ENCODE measurements around the gene NKX1-1. TPM values are rescaled to one million over a fixed set of nuclear protein-coding genes. Genes with fewer than 3 reads are reported as not detected.

NKX1-1 gene
- total and polyA plus RNA-seq, 9 of the 15 experiments (the other 6 are each of a cell fraction or from before 2014, with no cell fraction given): not detected

DNA sequence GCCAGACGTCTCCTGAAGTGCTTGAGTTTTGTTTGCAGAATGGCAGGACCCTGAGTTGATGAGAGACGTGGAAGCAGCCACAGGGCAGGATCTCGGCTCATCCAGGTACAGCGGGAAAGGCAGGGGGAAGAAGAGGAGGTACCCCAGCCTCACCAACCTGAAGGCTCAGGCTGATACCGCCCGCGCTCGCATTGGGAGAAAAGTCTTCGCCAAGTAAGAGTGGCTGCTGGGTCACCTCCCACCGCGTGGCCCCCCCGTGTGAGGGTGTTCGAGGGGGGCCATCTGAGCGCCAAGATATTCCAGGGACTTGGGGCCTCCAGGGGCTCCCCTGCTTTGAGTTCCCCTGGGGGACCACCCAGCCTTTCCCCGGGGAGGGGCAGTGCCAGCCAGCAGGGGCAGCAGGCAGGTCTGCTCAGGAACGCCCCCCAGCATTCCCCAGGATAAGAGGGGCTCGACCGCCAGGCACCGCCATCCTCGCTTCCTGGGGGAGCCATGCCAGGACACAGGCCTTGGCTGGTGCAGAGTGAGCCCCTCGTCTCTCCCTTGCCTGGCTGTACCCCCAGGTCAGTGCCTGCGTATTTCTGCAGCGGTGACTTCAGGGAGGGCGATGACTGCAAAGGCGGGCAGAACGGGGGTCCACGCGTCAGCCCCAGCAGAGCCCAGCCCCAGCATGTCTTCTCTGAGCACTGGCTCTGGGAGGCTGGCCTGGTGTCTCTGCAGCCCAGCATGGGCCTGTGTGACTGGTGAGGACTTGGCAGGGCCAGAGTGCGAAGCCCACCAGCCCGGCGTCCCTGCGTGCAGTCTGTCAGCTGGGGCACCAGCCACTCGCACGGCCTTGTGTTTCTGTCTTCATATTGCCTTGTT lies 22.3 kb downstream of the NKX1-1 start:
- Histone ChIP-seq H3K27ac (ENCODE audit: extremely low read depth, low read depth, low read length) (no peak overlapping the region), H3K9ac (ENCODE audit: insufficient read depth in 1 of 2, low read depth in 2 of 2, low read length in 2 of 2) (no peak overlapping the region), H3K79me2 (ENCODE audit: control insufficient read depth, insufficient read depth, low read length) (no peaks in the 10 kb centered on the region), H3K4me1 (replicated peaks in 1 of 2; ENCODE audit: control insufficient read depth in 2 of 2, insufficient read depth in 2 of 2, low read length in 2 of 2) (no peaks in the 10 kb centered on the region; a peak in 1 of 5 replicates), H2AFZ (ENCODE audit: low read depth, low read length) (no peak overlapping the region), H4K20me1 (replicated peaks; ENCODE audit: control insufficient read depth, insufficient read depth, low read length) (no peaks in the 10 kb centered on the region), H3K4me2 (ENCODE audit: insufficient read depth, low read length) (no peak overlapping the region), H3K9me1 (ENCODE audit: control insufficient read depth, insufficient read depth, low read length) (no peaks in the 10 kb centered on the region), H3K27me3 (ENCODE audit: control insufficient read depth in 2 of 2, insufficient read depth in 2 of 2, low read length in 2 of 2) (no peaks in the 10 kb centered on the region), H3K36me3 (ENCODE audit: control insufficient read depth, insufficient read depth, low read length) (0 out of 3 replicates have a peak, but pooled peaks cover 3% of the 10 kb centered on the region), H3K4me3 (no peak overlapping the region), H3K9me3 (replicated peaks; ENCODE audit: control insufficient read depth, insufficient read depth, low read depth, low read length) (no peaks in the 10 kb centered on the region)
- CTCF ChIA-PET (ENCODE audit: low intra/inter-chr PET ratio): no interaction called here
- ATAC-seq (no peak), FAIRE-seq (no peak), DNase-seq (ENCODE audit: extremely low read depth in 1 of 4, low spot score in 3 of 4) (no peak)
- POLR2A ChIA-PET: no interaction called here
- intact Hi-C loops (cut with micrococcal nuclease) (no loop called here), in situ Hi-C loops (cut with MboI) (no loop called here)
- no peak for TF ChIP-seq MCM2 (IDR thresholded peaks at IDR 0.05; ENCODE audit: low read depth)
- no peak for TF ChIP-seq PTRF (tag; IDR thresholded peaks at IDR 0.05)
- no peak for TF ChIP-seq E2F3 (CRISPR knock-in tag; IDR thresholded peaks at IDR 0.05)
- TF ChIP-seq, protein P1, sequence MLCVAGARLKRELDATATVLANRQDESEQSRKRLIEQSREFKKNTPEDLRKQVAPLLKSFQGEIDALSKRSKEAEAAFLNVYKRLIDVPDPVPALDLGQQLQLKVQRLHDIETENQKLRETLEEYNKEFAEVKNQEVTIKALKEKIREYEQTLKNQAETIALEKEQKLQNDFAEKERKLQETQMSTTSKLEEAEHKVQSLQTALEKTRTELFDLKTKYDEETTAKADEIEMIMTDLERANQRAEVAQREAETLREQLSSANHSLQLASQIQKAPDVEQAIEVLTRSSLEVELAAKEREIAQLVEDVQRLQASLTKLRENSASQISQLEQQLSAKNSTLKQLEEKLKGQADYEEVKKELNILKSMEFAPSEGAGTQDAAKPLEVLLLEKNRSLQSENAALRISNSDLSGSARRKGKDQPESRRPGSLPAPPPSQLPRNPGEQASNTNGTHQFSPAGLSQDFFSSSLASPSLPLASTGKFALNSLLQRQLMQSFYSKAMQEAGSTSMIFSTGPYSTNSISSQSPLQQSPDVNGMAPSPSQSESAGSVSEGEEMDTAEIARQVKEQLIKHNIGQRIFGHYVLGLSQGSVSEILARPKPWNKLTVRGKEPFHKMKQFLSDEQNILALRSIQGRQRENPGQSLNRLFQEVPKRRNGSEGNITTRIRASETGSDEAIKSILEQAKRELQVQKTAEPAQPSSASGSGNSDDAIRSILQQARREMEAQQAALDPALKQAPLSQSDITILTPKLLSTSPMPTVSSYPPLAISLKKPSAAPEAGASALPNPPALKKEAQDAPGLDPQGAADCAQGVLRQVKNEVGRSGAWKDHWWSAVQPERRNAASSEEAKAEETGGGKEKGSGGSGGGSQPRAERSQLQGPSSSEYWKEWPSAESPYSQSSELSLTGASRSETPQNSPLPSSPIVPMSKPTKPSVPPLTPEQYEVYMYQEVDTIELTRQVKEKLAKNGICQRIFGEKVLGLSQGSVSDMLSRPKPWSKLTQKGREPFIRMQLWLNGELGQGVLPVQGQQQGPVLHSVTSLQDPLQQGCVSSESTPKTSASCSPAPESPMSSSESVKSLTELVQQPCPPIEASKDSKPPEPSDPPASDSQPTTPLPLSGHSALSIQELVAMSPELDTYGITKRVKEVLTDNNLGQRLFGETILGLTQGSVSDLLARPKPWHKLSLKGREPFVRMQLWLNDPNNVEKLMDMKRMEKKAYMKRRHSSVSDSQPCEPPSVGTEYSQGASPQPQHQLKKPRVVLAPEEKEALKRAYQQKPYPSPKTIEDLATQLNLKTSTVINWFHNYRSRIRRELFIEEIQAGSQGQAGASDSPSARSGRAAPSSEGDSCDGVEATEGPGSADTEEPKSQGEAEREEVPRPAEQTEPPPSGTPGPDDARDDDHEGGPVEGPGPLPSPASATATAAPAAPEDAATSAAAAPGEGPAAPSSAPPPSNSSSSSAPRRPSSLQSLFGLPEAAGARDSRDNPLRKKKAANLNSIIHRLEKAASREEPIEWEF (CRISPR knock-in tag; IDR thresholded peaks at IDR 0.05): no peak
- TF ChIP-seq, protein P2, sequence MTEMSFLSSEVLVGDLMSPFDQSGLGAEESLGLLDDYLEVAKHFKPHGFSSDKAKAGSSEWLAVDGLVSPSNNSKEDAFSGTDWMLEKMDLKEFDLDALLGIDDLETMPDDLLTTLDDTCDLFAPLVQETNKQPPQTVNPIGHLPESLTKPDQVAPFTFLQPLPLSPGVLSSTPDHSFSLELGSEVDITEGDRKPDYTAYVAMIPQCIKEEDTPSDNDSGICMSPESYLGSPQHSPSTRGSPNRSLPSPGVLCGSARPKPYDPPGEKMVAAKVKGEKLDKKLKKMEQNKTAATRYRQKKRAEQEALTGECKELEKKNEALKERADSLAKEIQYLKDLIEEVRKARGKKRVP (CRISPR knock-in tag; IDR thresholded peaks at IDR 0.05): no peak
- no peak for TF ChIP-seq HMGN3 (IDR thresholded peaks at IDR 0.05; ENCODE audit: borderline replicate concordance, extremely low read depth, insufficient read length, low read depth, low read length)
- no peak for TF ChIP-seq PTBP1 (IDR thresholded peaks at IDR 0.05; ENCODE audit: low read depth, low read length)
- TF ChIP-seq LARP7 (IDR thresholded peaks at IDR 0.05): no peak
- no peak for TF ChIP-seq TCF7L2 (IDR thresholded peaks at IDR 0.05; ENCODE audit: low read depth, low read length)
- TF ChIP-seq TAF9B (IDR thresholded peaks at IDR 0.05; ENCODE audit: partially characterized antibody): no peak
- no peak for TF ChIP-seq RHOXF2B (CRISPR knock-in tag; conservative IDR thresholded peaks at IDR 0.05)
- BruUV-seq (replicated peaks): no TSS peak
- WGBS (ENCODE audit: insufficient coverage, low coverage, missing lambda C conversion rate): 85% methylated on average over 25 of the region's 34 CpGs

All from K562 (cell line).